GM21423 (cell line): ENCODE results near the gene PSME1.
"Not testable (repeated sequence)": the region's sequence is repeated elsewhere in the genome, so short reads cannot be mapped to it uniquely, and the experiment has no call there.

Source experiments
- ATAC-seq: cut with Tn5 transposase; IDR thresholded peaks from one replicate; pipeline ENCODE4 v1.9.1; 2021; ENCODE audit warnings: mild to moderate bottlenecking, moderate library complexity; ENCODE audit not compliant: unreplicated experiment

Gene PSME1

DNA sequence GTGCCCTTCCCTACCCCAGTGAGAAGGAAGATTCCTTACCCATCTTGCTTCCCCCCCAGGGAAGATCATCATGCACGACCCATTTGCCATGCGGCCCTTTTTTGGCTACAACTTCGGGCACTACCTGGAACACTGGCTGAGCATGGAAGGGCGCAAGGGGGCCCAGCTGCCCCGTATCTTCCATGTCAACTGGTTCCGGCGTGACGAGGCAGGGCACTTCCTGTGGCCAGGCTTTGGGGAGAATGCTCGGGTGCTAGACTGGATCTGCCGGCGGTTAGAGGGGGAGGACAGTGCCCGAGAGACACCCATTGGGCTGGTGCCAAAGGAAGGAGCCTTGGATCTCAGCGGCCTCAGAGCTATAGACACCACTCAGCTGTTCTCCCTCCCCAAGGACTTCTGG is 32.5 kb upstream of the PSME1 start:
- ATAC-seq, result no peak

DNA sequence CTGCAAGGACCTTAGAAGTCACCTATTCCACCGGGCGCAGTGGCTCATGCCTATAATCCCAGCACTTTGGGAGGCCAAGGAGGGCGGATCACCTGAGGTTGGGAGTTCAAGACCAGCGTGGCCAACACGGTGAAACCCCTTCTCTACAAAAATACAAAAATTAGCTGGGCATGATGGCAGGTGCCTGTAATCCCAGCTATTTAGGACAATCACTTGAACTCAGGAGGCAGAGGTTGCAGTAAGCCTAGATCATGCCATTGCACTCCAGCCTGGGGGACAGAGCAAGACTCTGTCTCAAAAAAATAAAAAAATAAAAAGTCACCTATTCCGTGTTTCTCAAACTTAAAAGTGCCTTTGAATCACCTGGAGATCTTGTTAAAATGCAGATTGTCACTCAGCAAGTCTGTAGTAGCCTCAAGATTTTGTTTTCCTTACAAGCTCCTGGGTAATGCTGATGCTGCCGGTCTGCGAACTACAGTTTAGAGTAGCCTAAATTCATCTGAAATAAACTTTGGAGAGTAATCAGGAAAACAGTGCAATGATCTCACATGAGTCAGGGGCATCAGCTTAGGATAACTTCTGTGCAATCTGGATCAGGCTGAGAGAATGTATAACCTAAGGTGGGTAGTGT is 30.3 kb upstream of the PSME1 start:
- not testable (repeated sequence) for ATAC-seq

DNA sequence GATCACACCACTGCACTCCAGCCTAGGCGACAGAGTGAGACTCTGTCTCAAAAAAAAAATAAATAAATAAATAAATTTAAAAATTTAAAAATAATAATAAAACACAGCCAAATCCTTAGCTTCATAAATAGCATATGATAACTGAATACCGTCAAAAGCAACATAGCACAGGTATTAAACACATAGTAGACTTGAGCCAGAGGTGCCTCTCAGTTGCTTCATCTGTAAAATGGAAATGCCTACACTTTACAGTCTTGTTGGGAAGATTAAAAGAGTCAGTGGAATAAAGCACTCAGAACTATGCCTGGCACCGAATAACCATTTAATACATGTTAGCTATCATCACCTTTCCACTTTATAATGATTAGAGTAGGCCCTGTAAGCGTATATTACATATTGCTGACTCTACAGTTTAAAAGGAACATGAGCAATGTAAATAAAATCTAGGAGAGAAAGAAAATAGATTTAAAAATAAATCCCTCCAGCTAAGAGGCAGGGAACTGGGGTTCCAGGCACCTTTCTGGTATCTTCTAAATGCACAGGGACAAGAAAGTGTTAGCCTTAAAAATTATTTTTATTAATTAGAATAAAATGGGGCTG is 29.2 kb upstream of the PSME1 start:
- ATAC-seq, result no peak

DNA sequence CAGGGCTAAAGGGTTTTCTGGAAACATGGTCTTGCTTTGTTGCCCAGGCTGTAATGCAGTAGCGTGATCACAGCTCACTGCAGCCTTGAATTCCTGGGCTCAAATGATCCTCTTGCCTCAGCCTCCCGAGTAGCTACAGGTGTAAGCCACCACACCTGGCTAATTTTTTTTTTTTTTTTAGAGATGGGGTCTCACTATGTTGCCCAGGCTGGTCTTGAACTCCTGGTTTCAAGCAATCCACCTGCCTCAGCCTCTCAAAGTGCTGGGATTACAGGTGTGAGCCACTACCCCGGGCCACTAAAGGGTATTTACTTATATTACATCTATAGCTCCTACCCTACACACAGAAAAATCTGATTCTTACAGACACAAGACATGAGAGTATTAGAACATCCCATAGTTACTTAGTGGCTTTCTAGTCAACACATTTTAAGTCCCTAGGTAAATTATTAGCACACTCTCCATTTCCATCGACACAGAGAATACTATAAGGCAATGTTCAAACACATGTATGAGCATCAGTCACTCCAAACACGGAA is 27.6 kb upstream of the PSME1 start:
- no peak for ATAC-seq

DNA sequence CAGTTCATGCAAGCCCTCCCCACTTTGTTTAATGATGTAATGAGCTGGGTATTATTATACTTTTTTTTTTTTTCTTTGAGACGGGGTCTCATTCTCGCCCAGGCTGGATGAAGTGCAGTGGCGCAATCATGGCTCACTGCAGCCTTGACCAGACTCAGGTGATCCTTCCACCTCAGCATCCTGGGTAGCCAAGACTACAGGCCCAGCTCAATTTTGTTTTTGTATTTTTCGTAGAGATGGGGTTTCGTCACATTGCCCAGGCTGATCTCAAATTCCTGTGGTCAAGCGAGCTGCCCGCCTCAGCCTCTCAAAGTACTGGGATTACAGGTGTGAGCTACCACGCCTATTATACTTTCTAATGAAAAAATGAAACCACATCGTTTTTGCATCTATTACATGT is 25.9 kb upstream of the PSME1 start:
- no peak for ATAC-seq

DNA sequence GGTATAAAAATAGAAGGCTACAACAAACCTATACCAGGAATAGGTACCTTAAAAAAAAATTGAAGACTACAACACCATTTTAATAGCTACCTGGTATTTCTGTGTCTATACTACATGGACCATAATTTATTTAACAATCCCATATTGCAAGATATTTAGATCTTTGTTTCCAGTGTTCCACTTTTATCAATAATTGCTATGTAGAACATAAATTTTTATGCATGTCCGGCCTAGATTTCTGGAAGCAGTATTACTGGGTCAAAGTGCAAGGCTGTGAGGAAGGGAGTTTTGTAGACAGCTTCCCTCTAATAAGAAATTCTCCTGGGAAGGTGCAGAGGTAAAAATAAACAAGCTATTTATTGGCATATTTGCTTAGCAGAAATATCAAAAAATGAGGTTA is 25.5 kb upstream of the PSME1 start:
- ATAC-seq, result no peak

DNA sequence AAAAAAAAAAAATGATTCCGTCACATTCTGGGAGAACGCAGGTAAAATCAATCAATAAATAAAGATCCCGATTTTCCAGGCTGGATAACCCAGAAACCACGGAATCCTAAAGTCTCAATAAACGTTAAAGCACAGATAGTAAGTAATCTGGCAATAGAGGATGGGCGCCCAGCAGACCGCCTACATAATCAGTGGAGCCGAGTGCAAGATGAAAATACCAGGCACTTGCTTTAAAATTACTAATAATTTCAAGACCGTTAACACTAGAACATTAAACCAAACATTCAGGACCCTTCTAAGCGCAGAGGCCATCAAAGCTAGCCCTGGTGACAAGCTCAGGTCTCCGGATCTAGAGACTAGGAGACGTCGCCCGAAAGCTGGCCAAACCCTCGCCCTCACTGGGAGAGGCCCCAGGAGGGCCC is 22.6 kb upstream of the PSME1 start:
- ATAC-seq, result no peak

DNA sequence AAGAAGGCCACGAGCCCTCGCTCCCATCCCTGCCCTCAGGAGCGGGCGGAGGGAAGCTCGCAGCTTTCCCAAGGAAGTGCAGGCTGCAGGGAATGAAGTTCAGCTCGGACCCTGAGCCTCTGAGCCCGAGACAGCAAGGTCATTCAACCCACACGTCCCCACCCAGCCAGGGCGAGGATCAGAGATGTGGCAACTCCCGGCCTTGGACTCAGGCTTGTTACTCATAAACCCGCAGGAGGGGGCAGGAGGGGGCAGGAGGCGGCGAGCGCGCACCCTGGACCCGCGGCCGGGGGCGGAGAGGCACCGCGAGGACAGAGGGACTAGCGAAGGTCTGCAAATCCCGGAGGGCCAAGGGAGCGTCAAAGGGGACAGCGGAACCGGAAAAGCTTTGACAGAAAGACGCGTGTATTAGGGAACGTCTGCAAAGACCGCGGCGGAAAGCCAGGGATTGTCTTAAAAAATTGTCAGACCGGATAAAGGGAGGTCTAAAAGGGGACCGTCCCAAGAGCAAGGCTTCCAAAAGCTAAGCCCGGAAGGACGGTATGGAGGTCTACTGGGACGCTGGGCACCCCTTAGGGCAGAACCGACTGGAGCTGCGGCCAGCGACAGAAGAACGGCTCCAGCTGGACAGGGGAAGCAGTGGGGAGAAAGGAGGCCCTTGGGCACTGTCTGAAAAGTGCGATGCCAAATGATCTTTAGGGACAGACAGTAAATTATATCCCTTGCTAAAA is 22.0 kb upstream of the PSME1 start:
- peak; percentile 28 for ATAC-seq

DNA sequence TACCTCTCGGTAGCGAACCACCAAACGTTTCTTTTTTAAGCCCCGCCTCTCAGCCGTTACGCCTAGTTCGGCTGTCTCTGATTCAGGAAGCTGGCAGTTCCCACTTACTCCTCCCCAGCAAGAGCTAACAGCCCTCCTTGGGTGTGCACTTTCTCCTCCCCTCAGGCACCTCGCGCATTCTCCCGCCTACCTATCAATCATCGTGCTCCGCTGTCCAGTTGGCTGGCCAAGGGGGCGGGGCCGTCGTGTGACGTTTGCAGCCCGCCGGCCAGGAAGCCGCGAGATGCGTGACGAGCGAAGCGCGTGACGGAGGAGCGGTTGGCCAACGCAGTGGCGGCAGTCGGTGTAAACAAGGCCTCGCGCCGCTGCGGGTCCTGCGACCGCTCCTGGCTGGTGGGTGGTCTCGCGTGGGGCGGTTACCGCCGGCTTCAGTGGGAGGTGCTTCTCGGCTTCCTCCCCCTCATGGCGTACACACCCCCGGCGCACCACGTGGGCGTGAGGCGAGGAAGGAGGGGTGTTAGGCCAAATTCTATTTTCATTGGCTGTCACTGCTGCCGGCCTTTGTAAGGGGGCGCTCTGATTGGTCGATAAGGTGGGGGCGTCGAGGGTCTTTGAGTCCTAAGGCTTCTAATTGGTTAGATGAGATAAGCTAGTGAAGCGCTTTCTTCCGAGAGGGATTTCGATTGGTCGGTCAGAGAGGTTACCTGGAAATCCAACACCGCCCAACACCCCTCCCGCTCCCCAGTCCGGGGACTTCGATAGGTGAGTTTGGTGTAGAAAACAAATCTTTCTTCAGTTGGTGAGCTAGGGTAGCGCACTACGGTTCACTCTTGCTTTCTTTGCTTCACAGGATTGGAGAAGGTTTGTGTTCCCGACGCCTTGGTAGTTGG is 21.2 kb upstream of the PSME1 start, which contains the start of the genes DCAF11 and NRL:
Gene DCAF11 (plus strand): TSS at position 246 of the 890 bp plus-strand sequence. CDS start 818 bp downstream, outside the sequence.
Gene NRL (minus strand): TSS at position 418 of the 890 bp plus-strand sequence. CDS start 32,101 bp downstream, outside the sequence.
- ATAC-seq, result peak; percentile 82

DNA sequence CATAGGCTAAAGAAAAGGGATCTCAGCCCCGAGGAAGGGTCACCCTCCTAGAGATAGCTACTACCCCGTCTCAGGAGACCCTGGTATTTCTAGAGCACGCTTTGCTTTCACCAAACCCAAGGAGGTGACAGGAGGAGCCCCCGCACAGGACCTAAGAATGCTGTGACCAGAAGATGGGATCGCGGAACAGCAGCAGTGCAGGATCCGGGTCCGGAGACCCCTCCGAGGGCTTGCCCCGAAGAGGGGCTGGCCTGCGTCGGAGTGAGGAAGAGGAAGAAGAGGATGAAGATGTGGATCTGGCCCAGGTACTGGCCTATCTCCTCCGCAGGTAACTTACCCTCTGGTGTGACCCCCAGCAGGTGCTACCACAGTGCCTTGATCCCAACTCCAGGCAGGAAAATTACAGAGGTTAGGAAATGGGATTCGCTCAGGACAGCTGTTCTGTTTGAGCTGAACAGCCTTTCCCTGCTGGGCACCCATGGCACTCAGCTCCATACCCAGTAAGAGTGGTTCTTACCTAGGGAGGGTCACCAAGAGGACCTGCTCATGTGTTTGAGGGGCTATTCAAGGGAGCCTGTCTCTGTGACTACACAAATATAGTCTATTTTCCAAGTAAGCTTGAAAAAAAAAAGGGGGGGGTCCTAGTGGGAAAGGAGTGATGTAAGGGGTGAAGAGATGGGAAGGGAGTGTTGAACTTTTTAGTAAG is 20.4 kb upstream of the PSME1 start:
- ATAC-seq, result no peak

DNA sequence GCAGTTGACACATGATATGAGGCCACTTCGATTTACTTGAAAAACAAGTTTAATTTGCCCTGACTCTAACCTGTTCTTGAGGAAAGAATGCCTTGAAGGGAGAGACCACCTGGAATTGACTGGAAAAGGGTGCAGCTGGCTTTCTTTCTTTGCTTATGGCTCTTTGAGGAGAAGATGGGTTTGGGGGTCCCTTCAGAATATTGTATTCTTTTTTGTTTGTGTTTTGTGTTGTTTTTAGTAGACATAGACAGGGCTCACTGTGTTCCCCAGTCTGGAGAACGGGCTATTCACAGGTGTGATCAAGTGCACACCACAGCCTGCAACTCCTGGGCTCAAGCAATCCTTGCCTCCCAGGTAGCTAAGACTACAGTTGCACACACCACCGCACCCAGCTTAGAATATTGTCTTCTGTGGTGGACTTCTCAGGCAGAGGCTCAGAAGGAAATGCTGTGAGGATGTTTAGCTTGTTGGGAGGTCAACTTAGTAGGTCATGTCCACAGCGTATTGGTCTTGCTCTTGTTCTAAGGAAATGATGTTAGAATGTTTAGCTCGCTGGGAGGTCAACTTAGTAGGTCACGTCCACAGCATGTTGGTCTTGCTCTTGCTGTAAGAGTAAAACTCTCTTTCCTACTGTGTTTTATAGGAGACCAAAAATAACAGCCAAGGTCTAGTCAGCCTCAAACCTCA is 19.7 kb upstream of the PSME1 start:
- ATAC-seq, result no peak

DNA sequence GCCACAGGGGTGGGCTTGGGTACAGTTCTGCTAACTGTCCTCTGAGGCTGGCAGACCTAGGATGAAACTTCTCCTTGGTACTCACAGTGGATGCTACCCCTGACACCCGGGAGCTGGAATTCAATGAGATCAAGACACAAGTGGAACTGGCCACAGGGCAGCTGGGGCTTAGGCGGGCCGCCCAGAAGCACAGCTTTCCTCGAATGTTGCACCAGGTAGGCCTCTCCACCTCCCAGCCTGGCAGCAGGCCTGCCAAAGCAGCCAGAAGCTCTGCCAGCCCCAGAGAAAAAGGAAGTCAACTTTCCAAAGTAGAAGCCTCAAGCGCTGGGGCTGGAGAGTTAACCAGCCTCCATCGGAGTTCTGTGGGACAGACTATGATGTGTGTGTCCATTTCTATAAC is 18.8 kb upstream of the PSME1 start:
- ATAC-seq, result no peak

DNA sequence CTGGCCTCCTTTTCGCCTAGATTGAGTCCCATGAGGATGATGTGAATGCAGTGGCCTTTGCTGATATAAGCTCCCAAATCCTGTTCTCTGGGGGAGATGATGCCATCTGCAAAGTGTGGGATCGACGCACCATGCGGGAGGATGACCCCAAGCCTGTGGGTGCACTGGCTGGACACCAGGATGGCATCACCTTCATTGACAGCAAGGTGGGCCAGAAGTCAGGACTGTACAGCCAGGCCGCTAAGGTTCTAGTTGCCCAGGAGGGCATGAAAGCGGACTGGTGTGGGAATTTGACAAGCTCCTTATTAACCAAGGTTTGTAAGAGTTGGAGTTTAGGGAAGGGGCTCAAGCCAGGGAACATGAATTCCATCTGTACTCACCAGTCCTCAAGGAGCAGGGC is 16.3 kb upstream of the PSME1 start:
- no peak for ATAC-seq

DNA sequence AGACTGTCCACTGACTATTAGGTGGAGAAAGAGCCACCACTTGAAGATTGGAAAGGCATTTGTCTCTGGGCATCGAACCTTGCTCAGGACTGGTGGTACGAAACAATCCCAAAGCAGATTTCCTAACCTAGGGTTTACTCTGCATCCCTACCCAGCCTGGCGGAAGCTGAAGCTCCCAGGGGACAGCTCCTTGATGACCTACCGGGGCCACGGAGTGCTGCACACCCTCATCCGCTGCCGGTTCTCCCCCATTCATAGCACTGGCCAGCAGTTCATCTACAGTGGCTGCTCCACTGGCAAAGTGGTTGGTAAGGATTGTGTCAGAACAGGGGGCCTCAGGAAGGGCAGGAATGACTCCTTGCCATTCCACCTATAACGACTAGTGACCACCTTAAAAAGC is 14.8 kb upstream of the PSME1 start:
- no peak for ATAC-seq

DNA sequence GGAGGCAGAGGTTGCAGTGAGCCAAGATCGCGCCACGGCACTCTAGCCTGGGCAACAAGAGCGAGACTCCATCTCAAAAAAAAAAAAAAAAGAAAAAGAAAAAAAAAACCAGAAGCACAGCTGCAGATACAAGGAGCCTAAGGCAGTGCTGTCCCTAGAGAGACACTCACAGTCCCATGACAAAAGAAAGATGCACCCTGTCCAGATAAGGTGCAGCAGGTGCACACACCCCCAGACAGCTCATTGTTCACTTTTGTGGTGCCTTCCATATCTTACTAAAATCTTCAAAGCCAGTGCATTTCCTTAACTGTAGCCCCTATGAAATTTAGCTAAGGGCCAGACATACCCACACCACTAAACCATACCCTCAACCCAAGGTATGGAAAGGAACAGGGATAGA is 13.6 kb upstream of the PSME1 start:
- ATAC-seq, result no peak

DNA sequence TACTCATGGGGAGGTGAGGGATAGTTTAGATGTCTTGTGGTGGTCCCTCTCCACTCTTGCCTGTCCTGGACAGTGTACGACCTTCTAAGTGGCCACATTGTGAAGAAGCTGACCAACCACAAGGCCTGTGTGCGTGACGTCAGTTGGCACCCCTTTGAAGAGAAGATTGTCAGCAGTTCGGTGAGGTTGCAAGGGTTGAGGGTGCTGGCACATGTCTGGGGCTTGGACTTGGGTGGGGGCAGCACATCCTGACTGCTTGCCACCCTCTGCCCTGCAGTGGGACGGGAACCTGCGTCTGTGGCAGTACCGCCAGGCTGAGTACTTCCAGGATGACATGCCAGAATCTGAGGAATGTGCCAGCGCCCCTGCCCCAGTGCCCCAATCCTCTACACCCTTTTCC is 13.1 kb upstream of the PSME1 start:
- no peak for ATAC-seq

DNA sequence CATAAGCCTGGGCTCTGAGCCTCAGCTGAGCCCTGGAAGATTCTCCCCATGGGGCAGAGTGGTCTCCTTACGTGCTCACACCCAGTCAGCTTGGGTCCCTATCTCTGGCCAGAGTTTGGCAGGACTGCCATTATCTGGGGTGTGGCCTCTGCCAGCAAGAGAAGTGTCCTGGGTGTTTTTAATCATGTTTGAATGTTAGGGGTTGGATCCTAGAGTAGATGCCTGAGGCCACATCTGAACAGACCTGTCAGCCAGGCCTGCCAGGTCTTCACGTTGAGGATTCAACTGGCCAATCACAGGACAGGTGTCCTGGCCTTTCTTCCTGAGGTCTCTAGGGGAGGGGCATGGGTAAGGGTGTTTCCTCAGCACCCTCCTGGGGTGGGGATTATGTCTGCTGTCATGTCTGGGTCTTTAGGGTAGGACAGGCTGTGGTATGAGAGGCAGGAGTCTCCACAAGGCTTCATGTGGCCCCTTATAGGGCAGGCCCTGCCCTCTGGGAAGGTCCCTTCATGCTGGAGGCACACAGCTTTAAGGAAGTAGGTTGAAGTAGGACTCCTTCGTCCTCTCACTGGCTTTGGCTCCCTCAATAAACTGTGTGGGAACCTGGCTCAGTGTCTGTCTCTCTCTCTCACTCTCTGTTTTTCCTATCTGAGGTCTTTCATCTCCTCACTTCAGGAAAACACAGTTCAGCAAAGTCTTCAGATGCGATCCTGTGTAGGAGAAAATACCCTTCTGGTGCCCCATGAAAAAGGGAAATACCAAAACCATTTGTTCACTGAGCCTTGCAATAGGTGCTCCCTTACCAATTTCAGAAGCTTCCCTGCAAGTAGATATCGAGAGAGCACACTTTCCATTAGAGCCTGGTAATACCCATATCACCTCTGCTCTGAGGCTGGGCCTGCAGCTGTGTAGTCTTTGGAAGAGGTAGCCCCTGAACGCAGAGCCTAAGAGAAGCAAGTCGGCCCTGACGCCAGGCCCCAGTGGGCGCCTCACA is 12.3 kb upstream of the PSME1 start:
- ATAC-seq, result peak; percentile 63

DNA sequence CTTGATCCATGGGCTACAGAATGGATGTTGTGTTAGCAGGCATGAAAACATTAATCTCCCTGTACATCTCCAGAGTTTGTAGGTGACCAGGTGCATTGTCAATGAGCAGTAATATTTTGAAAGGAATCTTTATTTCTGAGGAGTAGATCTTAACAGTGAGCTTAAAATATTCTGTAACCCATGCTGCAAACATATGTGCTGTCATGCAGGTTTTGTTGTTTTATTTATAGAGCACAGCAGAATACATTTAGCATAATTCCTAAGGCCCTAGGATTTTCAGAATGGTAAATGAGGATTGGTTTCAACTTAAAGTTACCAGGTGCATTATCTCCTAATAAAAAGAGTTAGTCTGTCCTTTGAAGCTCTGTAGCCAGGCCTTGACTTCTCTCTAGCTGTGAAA is 9.1 kb upstream of the PSME1 start:
- ATAC-seq, result no peak
